HG03520 (cell line): Measurements from ENCODE around the gene ORC4.
"Not testable (repeated sequence)": the region's sequence is repeated elsewhere in the genome, so short reads cannot be mapped to it uniquely, and the experiment has no call there.

ENCODE experiments used
- ATAC-seq: cut with Tn5 transposase; IDR thresholded peaks from one replicate; pipeline ENCODE4 v1.9.1; 2021; ENCODE audit warnings: mild to moderate bottlenecking, moderate library complexity; ENCODE audit not compliant: unreplicated experiment

The ORC4 gene

GRCh38 chr2:148021059-148021861 is 723 bp upstream of the ORC4 start, which contains the start of gene MBD5:
Gene MBD5, plus strand, starts transcription at chr2:148021091.
- ATAC-seq: peak; percentile 35

DNA sequence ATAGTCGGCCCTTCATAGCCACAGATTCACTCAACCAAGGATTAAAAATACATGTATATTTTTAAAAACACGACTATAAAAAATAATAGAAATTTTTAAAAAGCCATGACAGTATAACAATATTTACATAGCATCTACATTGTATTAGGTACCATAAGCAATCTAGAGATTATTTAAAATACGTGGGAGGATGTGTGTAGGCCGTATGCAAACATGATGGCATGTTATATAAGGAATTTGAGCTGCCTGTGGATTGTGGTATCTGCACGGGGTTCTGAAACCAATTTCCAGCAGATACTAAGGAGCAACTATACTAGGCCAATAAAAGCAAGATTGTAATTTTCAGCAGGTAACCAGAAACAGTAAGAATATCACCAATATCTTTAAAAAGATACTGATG is 5.9 kb downstream of the ORC4 start:
- ATAC-seq: no peak

GRCh38 chr2:148013876-148014275 is 6.7 kb downstream of the ORC4 start:
- ATAC-seq: no peak

DNA sequence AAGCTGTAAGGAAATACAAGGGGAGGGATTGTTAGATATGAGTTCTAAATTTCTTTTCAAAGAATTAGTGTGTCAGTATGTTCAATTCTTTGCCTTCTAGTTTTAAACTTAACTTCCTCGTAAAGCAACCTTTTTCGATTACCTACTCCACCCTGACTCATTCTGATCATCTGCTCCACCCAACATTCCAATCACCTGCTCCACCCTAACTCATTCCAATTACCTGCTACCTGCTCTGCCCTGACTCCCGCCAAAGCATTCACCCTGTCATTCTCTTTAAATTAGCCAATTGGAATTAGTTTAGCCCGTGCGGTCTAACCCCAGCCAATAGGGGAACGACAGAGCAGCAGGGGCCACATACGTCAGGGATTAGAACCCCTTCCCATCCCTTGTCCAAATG is 12.1 kb downstream of the ORC4 start:
- ATAC-seq: not testable (repeated sequence)

DNA sequence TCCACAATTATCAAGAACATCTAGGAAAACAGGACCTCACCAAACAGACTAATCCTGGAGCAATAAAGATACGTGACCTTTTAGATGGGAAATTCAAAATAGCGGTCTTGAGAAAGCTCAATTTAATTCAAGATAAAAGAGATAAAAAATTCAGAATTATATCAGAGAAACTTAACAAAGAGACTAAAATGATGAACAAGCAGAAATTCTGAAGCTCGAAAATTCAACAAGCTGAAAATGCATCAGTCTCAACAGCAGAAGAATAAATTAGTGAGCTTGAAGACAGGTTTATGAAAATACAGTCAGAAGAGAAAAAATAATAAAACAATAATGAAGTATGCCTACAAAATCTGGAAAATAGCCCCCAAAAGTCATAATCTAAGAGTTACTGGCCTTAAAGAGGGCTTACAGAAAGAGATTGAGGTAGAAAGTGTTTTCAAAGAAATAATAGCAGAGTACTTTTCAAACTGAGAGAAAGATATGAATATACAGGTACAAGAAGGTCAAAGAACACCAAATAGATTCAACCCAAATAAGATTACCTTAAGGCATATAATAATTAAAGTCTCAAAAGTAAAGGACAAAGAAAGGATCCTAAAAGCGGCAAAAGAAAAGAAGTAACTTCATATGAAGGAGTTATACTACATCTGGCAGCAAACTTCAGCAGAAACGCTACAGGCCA is 13.2 kb downstream of the ORC4 start:
- no peak for ATAC-seq

- ATAC-seq: no peak
Measured at GRCh38 chr2:148006249-148007007, 14.1 kb downstream of the ORC4 start.

- not testable (repeated sequence) for ATAC-seq
Measured at GRCh38 chr2:148002420-148002819, 18.1 kb downstream of the ORC4 start.

GRCh38 chr2:148000095-148000494 is 20.4 kb downstream of the ORC4 start:
- ATAC-seq: no peak

- ATAC-seq: no peak
Measured at GRCh38 chr2:147999126-147999525, 21.4 kb downstream of the ORC4 start.

DNA sequence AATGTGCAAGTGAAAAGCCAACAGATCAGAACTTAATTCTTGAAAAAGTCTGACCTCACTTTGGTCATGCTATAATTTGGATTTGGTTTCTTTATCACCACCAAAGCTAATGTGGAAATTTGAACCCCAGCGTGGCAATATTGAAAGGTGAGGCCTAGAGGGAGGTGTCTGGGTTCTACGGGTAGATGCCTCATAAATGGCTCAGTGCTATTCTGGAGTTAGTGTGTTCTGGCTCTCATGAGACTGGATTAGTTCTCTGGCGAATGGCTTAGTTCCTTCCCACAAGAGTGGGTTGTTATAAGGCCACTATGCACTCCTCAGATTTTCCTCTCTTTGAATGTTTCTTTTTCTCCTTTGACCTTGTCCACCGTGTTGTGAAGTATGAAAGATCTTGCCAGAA is 22.3 kb downstream of the ORC4 start:
- no peak for ATAC-seq

GRCh38 chr2:147996828-147997227 is 23.7 kb downstream of the ORC4 start:
- no peak for ATAC-seq

- ATAC-seq: not testable (repeated sequence)
Measured at GRCh38 chr2:147994965-147995364, 25.6 kb downstream of the ORC4 start.

- ATAC-seq: peak; percentile 79
Measured at GRCh38 chr2:147989809-147990403, 30.6 kb downstream of the ORC4 start.

DNA sequence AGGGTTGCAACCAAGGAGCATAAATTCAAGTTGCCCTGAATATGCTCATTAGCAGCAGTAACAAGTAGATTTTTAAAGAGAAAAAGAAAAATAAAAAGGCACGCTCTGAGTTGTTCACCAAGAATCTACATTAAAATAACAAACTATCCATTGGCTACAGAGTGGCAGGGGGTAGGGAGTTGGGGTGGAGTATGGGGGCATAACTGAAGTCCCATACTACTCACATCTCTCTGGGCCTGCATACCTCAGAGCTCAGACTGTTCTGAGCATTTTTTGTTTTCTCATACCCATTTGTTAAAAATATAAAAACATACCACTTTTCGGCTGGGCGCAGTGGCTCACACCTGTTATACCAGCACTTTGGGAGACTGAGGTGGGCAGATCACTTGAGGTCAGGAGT is 31.4 kb downstream of the ORC4 start:
- no peak for ATAC-seq

GRCh38 chr2:147980940-147981528 is 39.5 kb downstream of the ORC4 start:
- no peak for ATAC-seq

DNA sequence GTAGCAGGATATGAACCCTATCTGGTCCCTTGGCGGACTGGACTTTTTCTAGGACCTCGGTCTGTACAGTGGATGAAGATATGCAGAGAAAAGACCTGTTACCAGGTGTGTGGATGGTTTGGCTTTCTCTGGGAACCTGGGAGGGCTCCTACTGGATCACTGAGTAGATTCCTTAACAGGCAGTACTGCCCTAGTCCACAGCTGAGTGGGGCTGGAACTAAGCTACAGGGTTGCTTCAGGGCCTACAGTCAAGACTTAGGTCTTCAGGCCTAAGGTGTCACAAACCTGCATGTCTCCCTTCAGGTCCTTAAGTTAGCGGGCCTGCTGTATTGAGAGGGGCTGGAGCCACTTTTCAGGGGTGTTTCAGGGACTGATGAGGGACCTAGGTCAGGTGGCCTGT is 42.9 kb downstream of the ORC4 start:
- no peak for ATAC-seq

- ATAC-seq: no peak
Measured at GRCh38 chr2:147976102-147976501, 44.4 kb downstream of the ORC4 start.

DNA sequence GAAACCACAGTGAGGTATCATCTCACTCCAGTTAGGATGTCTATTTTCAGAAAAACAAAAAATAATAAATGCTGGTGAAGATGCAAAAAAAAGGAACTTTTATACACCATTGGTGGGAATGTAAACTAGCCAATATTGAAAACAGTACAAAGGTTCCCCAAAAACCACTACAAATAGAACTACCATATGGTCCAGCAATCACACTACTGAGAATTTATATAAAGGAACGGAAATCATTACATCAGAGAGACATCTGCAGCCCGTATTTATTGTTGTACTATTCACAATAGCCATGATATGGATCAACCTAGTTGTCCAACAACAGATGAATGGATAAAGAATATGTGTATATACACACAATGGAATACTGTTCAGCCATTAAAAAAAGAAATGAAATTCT is 52.0 kb downstream of the ORC4 start:
- no peak for ATAC-seq

- no peak for ATAC-seq
Measured at GRCh38 chr2:147952118-147952517, 68.4 kb downstream of the ORC4 start.

GRCh38 chr2:147945660-147946059 is 74.9 kb downstream of the ORC4 start:
- ATAC-seq: no peak

GRCh38 chr2:147939313-147939712 is 81.2 kb downstream of the ORC4 start:
- no peak for ATAC-seq
